OCI-LY1 (cell line): ENCODE results near the gene ALS2CL.

Source experiments
- EZH2 ChIP-seq: fragments of 200-600 bp; sonication (generic), shearing (Covaris generic); IDR thresholded peaks from 2 replicates; pipeline ENCODE4 v1.8.0; 2017; ENCODE audit warnings: borderline replicate concordance, mixed run types, mild to moderate bottlenecking, antibody characterized with exemption, low read length, moderate library complexity, mixed read lengths
- TF ChIP-seq, protein P1 (sequence below): fragments of 200-600 bp; sonication (generic), shearing (Covaris generic); IDR thresholded peaks from 2 replicates; pipeline ENCODE4 v1.5.1; 2017; ENCODE audit warnings: mild to moderate bottlenecking, antibody characterized with exemption, low read length, moderate library complexity, mixed read lengths

DNA sequence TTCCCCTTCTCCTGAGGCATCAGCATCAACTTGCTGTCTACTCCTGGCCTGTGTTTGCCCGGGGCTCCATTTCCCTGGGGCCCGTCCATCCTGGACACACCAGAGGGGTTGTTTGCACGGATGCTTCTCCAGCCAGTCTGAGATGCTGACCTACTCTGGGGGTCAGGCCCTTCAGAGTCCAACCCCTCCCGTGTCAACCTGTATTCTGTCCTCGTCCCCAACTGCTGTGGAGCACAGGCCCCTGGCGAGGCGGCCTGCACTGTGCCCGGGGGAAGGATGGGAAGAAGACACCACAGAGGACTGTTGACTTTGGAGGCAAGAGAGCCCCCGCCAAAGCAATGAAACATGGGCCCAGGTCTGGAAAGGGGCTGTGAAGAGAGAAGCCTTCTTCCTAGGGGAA, 25.8 kb downstream of the ALS2CL start:
- TF ChIP-seq, protein P1, sequence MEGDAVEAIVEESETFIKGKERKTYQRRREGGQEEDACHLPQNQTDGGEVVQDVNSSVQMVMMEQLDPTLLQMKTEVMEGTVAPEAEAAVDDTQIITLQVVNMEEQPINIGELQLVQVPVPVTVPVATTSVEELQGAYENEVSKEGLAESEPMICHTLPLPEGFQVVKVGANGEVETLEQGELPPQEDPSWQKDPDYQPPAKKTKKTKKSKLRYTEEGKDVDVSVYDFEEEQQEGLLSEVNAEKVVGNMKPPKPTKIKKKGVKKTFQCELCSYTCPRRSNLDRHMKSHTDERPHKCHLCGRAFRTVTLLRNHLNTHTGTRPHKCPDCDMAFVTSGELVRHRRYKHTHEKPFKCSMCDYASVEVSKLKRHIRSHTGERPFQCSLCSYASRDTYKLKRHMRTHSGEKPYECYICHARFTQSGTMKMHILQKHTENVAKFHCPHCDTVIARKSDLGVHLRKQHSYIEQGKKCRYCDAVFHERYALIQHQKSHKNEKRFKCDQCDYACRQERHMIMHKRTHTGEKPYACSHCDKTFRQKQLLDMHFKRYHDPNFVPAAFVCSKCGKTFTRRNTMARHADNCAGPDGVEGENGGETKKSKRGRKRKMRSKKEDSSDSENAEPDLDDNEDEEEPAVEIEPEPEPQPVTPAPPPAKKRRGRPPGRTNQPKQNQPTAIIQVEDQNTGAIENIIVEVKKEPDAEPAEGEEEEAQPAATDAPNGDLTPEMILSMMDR, result no peak
- TF ChIP-seq EZH2, result no peak
